Measurements from ENCODE around the gene PPP1R14D.

DNA sequence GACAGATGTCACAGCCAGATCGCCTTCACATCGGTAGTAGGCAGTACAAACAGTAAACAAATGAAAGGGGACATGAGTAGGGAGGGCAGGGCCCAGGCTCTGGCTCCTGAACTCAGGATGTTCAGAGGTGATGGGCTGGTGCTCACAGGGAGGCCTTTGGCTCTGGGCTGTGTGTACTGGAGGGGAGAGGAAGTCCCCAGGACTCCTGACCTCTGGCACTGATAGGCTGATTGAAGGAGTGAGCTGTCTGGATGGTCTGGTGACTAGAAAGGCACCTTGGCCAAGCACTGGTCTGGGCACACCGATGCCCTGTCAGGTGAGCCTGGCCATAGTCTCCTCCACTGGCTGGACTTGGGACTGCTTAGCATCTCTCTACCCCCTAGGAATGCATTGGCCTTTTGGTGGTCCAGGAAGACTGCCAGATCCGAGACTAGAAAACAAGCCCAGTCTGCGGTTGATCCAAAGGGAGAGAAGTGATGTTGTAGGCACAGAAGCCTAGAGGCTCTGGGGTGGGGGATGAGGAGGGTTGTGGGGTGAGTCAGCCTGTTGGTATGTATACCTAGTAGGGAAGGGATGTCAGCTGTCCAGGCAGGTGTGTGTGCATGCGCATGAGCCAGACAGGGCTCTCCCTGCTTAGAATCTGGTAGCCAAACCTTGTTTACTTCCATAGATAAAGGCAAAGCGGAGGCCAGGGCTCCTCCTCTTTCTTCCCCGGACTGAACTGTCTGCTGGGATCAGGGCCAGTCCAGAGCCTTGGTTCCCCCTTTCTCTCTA lies 17.2 kb upstream of the PPP1R14D start:
- TF ChIP-seq, protein P1, sequence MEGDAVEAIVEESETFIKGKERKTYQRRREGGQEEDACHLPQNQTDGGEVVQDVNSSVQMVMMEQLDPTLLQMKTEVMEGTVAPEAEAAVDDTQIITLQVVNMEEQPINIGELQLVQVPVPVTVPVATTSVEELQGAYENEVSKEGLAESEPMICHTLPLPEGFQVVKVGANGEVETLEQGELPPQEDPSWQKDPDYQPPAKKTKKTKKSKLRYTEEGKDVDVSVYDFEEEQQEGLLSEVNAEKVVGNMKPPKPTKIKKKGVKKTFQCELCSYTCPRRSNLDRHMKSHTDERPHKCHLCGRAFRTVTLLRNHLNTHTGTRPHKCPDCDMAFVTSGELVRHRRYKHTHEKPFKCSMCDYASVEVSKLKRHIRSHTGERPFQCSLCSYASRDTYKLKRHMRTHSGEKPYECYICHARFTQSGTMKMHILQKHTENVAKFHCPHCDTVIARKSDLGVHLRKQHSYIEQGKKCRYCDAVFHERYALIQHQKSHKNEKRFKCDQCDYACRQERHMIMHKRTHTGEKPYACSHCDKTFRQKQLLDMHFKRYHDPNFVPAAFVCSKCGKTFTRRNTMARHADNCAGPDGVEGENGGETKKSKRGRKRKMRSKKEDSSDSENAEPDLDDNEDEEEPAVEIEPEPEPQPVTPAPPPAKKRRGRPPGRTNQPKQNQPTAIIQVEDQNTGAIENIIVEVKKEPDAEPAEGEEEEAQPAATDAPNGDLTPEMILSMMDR (IDR thresholded peaks at IDR 0.05) = no peak
- no peak for TF ChIP-seq POLR2A (IDR thresholded peaks at IDR 0.05)

Measured in thyroid gland (tissue), 4 donors.